HG03064 (cell line): ENCODE measurements around the gene PDE6B.

Experiments
- ATAC-seq: cut with Tn5 transposase; IDR thresholded peaks from one replicate; pipeline ENCODE4 v1.9.1; 2021; ENCODE audit warnings: low read depth; ENCODE audit not compliant: unreplicated experiment

Gene PDE6B

DNA sequence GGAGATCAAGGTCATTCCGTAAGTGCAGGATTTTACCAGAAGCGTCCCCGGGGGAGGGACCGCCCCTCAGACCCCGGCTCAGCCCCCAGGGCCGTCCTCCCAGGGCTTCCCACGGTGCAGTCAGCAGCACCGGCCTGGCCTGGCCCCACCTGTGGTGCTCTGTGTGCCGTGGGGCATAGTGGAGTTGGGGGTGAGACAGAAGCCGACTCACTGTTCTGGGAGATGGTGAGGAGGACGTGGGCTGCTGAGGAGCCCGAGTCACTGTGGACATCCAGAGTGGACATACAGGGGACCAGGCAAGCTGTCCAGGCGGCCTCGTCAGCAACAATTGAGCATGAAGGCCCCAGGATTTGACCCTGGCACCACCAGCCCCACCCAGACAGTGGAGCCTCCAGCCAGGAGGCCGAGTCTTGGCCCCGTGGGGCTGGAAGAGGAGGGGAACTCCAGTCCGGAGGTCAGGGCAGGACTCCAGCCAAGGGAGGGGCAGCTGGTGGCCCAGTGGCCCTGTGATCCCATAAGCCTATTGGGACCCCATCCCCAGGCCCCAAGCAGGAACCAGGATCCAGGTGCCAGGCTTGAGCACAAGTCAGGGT lies 29.6 kb downstream of the PDE6B start:
- ATAC-seq, result no peak

DNA sequence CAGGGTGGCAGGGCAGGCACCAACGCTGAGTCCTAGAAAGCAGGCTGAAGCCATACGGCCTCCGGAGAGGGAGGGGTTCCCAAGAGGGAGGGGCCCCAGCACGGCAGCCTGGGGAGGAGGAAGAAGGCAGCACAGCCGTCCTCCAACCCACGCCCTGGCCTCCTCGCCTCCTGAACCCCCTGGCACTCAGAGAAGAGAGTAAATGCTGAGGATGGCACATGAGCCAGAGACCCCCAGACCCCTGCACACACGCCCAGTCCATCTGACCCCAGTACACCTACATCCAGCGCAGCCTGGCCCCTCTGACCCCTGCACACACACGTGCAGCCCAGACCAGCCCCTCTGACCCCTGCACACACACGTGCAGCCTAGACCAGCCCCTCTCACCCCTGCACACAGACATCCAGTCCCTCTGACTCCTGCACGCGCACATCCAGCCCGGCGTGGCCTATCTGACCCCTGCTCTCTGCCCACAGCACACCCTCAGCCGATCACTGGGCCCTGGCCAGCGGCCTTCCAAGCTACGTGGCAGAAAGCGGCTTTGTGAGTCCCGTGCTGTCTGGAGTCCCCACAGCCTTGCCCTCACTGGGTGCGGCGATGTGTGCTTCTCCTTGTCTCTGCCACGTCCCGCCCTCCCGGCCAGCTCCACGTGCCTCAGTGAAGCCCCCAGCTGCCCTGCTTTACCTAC lies 30.2 kb downstream of the PDE6B start:
- no peak for ATAC-seq

- no peak for ATAC-seq
These were observed 31.3 kb downstream of the PDE6B start for GRCh38 chr4:656436-657337.

DNA sequence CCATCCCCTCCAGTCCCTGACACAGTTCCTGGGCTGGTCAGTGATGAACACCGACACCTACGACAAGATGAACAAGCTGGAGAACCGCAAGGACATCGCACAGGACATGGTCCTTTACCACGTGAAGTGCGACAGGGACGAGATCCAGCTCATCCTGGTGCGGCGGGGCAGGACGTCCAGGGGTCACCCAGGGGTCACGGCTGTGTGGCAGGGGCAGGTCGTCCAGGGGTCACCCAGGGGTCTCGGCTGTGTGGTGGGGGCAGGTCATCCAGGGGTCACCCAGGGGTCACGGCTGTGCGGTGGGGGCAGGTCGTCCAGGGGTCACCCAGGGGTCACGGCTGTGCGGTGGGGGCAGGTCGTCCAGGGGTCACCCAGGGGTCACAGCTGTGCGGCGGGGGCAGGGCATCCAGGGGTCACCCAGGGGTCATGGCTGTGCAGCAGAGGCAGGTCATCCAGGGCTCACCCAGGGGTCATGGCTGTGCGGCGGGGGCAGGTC lies 32.0 kb downstream of the PDE6B start:
- ATAC-seq, result no peak

GRCh38 chr4:657834-658667 lies 32.7 kb downstream of the PDE6B start:
- no peak for ATAC-seq

- no peak for ATAC-seq
These were observed 33.6 kb downstream of the PDE6B start for GRCh38 chr4:658681-659667.

GRCh38 chr4:659851-660250 lies 34.5 kb downstream of the PDE6B start:
- ATAC-seq, result no peak

DNA sequence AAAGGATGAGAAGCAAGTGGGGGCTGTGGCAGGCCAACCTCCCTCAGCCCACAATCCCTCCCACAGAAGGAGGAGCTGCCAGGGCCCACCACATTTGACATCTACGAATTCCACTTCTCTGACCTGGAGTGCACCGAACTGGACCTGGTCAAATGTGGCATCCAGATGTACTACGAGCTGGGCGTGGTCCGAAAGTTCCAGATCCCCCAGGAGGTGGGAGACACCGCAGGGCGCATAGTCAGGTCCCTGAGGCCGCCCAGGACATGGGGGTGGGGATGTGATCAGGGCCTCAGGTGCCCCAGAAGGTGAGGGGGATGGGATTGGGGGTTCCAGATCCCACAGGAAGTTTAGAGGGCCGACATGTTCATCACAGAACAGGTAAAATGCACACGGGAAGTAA lies 35.0 kb downstream of the PDE6B start:
- ATAC-seq, result no peak

DNA sequence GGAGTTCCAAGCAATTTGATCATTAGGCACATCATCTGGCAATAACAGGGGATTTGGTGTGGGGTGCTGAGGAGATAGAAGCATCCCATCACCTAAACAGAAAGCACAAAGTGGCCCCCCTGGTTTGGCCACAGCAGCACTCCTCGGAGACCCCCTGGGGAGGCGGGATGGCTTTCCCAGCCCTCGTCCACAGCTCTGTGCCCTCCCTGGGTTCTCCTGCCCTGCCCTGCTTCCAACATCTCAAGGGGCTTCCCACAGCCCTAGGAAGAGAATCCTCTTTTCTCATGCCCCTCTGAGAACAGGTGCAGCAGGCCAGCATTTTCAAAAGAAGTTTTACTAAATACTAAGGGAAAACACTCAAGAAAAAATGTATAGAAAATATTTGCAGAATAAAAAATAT lies 35.9 kb downstream of the PDE6B start:
- no peak for ATAC-seq

DNA sequence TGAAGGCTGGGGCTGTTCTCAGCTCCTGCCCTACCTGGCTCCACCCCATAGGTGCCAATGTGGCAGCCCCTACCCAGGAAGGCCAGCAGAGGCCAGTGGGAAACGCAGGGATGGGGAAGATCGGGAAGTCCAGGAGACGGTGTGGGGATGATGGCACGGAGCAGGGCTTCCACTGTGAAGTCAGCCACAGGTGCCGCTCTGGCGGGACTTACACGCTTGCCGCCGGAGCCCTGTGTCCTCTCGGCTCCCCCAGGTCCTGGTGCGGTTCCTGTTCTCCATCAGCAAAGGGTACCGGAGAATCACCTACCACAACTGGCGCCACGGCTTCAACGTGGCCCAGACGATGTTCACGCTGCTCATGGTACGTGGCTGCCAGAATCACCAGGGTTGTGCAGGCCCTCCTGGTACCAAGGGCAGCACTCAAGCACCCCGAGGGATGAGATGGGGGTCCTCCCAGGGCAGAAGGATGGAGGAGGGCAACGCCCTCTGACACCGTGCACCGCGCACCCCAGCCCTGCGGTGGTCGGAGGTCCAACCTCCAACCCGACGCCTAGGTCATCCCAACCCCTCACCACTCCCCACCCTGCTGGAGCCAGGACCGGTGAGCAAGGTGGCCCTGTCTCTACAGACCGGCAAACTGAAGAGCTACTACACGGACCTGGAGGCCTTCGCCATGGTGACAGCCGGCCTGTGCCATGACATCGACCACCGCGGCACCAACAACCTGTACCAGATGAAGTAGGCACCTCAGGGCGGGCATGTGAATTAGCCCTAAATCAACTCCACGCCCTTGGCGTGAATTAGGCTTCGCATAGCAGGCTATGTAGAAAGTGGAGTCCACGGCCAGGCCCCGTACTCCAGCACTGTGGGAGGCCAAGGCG lies 36.7 kb downstream of the PDE6B start:
- ATAC-seq, result no peak

DNA sequence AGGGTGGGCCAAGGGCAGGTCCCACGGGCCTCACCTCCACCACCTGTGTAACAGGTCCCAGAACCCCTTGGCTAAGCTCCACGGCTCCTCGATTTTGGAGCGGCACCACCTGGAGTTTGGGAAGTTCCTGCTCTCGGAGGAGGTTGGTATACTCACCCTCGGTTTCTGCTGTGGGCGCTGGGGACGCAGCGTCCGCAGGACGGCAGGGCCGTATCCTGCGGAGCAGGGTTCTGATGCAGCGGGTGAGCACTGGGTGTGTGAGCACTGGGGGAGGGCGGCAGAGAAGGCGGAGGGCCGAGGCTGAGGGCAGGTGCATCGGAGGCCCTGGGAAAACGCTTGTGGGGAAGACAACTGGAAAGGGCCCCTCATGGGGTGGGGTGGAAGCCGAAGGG lies 37.7 kb downstream of the PDE6B start:
- no peak for ATAC-seq

- peak; percentile 72 for ATAC-seq
These were observed 38.4 kb downstream of the PDE6B start for GRCh38 chr4:663438-664428.

GRCh38 chr4:664713-665231 lies 39.4 kb downstream of the PDE6B start:
- no peak for ATAC-seq

GRCh38 chr4:665381-665750 lies 40.0 kb downstream of the PDE6B start:
- ATAC-seq, result no peak

DNA sequence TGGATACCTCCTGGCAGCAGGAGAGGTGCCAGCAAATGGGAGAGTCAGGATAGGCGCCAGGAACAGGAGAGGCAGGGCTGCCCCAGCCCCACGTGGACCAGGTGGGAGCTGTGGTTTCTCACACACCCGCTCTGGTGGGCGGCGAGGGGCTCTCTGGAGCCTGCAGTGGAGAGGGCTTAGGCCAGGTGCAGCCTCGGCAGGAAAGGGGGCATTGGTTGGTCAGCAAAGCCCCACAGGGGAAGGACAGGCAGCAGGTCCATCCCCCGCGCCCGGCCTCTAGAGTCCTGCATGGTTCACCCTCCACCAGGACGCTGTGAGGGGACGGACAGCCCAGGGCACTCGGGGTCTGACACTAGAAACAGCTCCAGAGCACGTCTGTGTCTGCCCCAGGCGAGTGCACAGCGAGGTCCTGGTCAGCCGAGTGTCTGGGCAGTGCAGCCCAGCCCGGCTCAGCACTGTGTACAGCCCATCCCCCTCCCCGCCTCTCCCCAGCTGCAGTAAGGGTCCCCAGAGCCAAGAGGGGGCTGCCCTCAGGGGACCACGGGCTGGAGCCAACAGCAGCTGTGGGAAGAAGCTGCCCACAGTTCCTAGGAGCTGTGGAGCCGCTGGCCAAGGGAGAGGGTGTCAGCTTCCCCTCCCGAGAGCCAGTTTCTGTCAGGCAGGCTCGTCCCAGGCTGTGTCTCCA lies 40.5 kb downstream of the PDE6B start:
- ATAC-seq, result no peak

GRCh38 chr4:666436-666810 lies 41.0 kb downstream of the PDE6B start:
- ATAC-seq, result no peak
